ENCODE measurements around the gene HBA2.
"Not testable (repeated sequence)": the region's sequence is repeated elsewhere in the genome, so short reads cannot be mapped to it uniquely, and the experiment has no call there.

HBA2 gene

GRCh38 chr16:191831-192230, 19.2 kb downstream of the HBA2 start:
- no peak for DNase-seq (ENCODE audit: low read depth in 1 of 2, low spot score in 1 of 2)

GRCh38 chr16:192686-193085, 20.0 kb downstream of the HBA2 start:
- no peak for DNase-seq (ENCODE audit: low read depth in 1 of 2, low spot score in 1 of 2)

GRCh38 chr16:193441-193840, 20.8 kb downstream of the HBA2 start:
- no peak for DNase-seq (ENCODE audit: low read depth in 1 of 2, low spot score in 1 of 2)

GRCh38 chr16:194516-194915, 21.8 kb downstream of the HBA2 start:
- DNase-seq (ENCODE audit: low read depth in 1 of 2, low spot score in 1 of 2), result no peak

GRCh38 chr16:200388-200787, 27.7 kb downstream of the HBA2 start:
- no peak for DNase-seq (ENCODE audit: low read depth in 1 of 2, low spot score in 1 of 2)

- DNase-seq (ENCODE audit: low read depth in 1 of 2, low spot score in 1 of 2), result no peak
These were observed 30.6 kb downstream of the HBA2 start for GRCh38 chr16:203246-203645.

- DNase-seq (ENCODE audit: low read depth in 1 of 2, low spot score in 1 of 2), result not testable (repeated sequence)
These were observed 31.4 kb downstream of the HBA2 start for GRCh38 chr16:204046-204445.

GRCh38 chr16:209359-209758, 36.7 kb downstream of the HBA2 start:
- not testable (repeated sequence) for DNase-seq (ENCODE audit: low read depth in 1 of 2, low spot score in 1 of 2)

GRCh38 chr16:211631-212180, 39.0 kb downstream of the HBA2 start:
- not testable (repeated sequence) for DNase-seq (ENCODE audit: low read depth in 1 of 2, low spot score in 1 of 2)

GRCh38 chr16:212999-213398, 40.3 kb downstream of the HBA2 start:
- DNase-seq (ENCODE audit: low read depth in 1 of 2, low spot score in 1 of 2), result no peak

- DNase-seq (ENCODE audit: low read depth in 1 of 2, low spot score in 1 of 2), result no peak
These were observed 47.3 kb downstream of the HBA2 start for GRCh38 chr16:220021-220420.
